HG03139 (cell line): Measurements from ENCODE around the gene LRRC8C.
"Not testable (repeated sequence)": the region's sequence is repeated elsewhere in the genome, so short reads cannot be mapped to it uniquely, and the experiment has no call there.

Experiments
- ATAC-seq: cut with Tn5 transposase; IDR thresholded peaks from one replicate; pipeline ENCODE4 v1.9.1; 2021; ENCODE audit not compliant: unreplicated experiment

LRRC8C gene

DNA sequence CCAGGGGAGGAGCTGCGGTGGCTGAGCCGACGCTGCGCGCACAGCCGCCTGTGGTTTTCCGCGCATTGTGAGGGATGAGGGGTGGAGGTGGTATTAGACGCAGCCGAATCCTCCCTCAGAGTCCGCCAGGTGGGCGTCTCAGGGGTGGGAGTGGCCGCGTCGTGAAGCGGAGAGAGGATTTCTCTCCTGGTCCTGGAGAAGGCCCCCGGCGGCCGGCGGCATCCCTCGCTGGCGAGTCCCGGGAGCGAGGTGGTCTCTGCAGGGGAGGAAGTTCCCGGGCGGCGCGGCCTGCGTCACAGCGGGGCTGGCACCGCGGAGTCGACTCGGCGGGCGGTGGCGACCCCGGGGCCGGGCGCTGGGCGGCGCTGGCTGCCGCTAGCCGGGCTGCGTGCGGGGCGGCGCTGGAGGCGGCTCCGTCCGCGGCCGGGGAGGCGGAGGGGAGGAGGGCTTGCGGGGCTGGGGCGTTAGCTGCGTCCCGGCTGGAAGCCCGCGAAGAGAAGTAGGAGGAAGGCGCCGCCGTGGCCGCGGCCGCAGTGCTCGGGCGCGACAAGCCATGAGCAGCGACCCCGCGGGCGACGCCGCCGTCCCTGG, at the start of gene LRRC8C:
Gene LRRC8C, plus strand, starts transcription at position 464 of the 591 bp plus-strand sequence. CDS start 53,354 bp downstream, outside the sequence.
- peak; percentile 79 for ATAC-seq

DNA sequence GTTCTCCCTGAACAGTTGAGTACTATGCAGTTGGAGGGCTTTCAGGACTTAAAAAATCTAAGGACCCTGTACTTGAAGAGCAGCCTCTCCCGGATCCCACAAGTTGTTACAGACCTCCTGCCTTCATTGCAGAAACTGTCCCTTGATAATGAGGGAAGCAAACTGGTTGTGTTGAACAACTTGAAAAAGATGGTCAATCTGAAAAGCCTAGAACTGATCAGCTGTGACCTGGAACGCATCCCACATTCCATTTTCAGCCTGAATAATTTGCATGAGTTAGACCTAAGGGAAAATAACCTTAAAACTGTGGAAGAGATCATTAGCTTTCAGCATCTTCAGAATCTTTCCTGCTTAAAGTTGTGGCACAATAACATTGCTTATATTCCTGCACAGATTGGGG, 48.7 kb upstream of the LRRC8C start:
- ATAC-seq, result no peak

DNA sequence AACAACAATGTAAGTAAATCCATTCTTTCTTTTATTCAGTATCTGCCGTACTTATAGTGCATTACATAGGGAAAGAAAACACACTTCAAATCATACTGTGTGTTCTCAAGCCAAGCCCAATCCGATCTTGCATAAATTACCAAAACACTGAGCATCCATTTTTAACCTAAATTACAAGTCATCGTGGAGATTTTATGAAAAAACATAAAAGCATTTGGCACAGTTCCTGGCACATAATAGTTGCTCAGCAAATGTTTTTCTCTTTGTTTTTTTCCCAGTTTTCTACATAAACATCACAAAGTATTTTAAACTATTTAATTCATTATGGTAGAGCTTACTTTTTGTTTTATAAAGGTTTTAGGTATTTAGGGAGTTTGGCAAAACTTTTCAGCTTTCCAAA, 48.1 kb upstream of the LRRC8C start:
- ATAC-seq, result no peak

DNA sequence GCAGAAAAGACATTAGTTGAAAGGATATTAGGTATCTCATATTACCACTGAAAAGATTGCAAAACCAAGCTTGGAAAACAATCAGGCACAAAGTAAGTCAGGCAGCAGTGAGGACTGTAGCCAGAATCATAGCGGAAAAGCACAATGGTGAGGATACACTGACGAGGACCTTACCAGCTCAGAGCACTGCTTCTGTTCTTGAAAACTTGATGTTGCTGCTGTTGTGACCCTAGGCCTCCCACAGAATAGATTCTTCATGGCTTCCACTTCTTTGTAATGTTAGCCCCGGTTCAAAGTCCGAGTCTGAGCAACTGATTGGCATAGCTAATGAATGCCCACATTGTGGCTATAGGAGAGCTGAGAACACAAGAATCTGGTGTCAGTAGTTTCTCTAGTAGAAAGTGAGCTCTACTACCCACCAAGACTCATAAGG, 45.2 kb upstream of the LRRC8C start:
- ATAC-seq, result no peak

DNA sequence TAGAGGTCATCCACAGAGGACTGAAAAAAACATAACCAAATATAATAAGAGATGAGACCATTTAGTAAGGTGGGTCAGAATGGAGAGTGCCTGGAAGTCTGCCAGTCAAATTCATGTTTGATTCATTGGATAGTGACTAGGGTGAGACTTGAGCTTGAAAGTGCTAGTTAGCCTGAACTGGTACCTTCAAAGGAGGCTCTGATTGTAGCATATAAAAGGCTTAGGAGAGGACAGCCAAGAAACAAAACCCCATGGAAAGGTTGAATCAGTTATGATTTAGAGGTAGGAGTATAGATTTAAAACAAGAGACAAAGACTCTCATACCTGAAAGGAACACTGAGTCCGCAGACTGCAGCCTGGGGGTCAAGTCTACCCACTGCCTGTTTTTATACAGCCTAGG, 44.4 kb upstream of the LRRC8C start:
- ATAC-seq, result no peak

DNA sequence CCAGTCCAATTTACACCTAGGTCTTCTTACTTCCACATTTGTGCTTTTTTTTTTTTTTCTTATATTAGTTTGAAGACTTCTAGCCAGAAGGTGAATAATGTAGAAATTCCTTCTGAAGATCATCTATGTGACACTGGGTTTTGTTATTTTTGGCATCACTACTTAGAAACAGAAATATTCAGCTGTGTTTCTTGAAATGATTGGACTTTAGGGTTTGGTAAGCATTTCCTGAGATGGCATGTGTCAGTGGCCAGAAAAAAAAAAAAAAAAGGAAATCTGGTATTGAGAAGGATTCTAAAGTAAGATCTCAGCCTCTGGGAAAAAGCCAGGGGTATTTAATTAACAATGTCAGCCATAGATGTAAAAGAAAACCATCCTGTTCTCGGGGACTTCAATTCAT, 43.4 kb upstream of the LRRC8C start:
- ATAC-seq, result no peak

DNA sequence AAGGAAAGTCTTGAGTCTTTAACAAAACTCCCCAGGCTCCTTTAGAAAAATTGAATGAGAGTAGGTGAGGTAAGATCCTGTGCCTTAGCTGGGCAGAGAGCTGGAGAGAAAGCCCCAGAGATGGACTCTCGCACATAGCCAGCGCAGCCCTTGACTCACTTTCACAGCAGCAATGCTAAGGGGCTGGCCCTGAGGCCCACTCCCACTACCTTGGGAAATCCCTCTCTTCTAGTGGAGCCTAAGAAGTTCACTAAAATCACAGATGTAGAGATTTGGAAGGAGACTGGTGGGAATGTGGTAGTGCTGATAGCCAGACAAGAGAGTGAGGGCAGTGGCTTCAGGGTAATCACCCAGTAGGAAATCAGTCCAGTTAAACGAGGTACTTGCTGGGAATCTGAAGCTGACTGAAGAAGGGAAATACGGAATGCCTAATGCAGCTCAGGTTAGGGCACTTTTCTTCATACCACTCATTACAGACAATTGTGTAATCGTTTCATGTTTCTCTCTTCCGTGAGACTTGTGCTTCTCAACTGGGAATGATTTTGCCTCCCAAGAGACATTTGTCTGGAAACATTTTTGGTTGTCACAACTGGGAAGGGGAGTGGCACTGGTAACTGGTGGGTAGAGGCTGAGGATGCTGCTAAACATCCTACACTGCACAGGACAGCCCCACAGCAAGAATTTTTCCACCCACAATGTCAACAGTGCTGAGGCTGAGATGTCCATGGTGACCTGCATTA, 42.4 kb upstream of the LRRC8C start:
- ATAC-seq, result no peak

DNA sequence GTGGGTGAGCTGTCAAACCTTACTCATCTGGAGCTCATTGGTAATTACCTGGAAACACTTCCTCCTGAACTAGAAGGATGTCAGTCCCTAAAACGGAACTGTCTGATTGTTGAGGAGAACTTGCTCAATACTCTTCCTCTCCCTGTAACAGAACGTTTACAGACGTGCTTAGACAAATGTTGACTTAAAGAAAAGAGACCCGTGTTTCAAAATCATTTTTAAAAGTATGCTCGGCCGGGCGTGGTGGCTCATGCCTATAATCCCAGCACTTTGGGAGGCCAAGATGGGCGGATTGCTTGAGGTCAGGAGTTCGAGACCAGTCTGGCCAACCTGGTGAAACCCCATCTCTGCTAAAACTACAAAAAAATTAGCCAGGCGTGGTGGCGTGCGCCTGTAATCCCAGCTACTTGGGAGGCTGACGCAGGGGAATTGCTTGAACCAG, 40.0 kb upstream of the LRRC8C start:
- ATAC-seq, result not testable (repeated sequence)

DNA sequence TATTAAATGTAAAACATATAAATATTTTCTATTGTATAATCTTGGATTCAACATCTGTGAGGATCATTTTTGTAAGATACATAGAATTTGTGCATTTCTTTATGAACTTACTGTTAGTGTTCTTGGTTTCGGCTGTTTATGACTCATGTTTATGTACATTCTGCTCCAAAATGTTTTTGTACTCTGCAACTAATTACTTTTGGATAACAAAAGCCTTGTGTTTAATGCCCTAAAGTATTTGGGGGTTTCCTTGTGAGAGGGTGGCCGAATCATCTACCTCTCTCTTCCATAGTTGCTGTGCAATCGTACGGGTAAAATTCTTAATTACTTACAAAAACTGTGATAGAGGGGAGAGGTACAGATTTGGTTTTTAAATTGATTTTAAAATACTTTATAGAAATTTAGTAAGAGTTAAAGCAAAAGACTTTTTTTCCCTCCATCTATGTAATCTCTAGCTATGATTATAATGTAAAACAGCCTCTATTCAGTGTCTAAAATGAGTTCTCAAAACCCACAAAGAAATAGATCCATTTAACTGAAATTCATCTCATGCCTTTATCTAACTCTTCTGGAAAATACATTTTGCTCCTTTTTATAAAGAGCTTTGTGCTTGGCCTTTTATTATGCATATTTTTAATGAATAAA, 38.7 kb upstream of the LRRC8C start:
- no peak for ATAC-seq

DNA sequence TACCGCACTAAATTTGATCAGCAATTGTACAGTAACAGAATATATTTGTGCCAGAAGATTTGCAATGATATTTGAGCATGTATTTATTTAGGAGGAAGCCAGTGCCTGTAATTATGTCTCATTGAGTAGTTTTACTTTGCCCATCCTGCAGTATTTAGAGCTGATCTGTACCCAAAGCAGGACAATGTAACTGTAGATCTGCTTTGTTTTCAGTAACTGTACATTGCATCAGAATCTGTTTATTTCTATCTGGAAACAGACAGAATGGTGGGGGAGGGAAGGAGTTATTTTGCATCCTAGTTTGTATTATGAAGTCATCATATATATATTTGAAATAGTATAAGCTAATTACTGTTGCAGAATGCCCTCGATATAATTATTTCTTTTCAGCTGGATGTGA, 36.2 kb upstream of the LRRC8C start:
- ATAC-seq, result no peak

DNA sequence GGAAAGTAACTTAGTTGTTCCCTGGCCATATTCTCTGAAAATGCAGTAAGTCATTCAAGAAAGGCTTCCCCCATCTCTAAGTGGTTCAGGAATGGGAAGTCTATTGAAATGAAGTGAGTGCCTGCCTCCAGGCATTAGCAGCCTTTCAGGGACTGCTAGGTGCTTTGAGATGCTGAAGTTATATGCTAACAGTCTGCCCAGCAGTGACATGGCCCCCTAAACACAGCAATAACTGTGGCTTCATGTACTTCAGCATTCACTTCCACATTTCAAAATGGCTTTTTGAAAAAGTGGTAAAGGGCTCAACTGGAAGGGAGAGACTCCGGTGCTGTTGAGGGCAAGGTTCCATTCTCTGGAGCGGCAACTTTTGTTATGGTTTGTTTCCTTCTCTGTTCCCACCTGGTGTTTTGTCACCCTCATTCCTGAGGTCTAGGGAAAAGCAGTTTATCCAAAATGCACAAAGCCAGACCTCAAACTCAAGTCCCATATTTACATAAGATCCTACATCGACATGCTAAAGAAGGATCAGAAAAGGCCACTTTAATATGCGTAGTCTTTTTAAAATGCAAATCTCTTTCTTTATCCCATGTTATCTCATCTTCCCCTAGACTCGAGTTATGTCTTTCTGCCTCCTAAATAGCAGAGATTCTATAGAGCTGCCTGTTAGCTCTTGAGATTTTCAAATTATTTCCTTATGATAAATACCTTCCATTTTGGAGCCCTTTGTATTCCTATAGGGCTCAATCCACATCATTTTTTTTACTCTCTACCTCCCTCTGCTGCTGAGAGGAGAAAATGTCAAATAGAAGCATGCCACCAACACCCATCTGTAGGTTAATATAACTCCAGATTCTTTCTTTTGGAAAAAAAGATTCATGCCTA, 34.2 kb upstream of the LRRC8C start:
- no peak for ATAC-seq

DNA sequence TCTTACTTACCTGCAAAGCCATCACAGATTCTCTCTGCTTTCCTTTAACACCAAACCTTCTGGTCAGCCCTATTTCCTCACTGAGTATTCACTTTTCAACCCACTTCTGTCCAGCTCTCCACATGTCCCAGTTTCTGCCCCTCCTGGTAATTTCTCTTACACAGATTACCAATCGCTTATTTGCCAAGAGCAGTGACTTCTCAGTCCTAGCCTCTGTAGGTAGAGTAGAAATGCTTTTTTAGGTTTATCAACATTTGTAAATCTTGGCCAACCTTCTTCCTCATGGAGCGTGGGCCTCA, 33.6 kb upstream of the LRRC8C start:
- no peak for ATAC-seq

DNA sequence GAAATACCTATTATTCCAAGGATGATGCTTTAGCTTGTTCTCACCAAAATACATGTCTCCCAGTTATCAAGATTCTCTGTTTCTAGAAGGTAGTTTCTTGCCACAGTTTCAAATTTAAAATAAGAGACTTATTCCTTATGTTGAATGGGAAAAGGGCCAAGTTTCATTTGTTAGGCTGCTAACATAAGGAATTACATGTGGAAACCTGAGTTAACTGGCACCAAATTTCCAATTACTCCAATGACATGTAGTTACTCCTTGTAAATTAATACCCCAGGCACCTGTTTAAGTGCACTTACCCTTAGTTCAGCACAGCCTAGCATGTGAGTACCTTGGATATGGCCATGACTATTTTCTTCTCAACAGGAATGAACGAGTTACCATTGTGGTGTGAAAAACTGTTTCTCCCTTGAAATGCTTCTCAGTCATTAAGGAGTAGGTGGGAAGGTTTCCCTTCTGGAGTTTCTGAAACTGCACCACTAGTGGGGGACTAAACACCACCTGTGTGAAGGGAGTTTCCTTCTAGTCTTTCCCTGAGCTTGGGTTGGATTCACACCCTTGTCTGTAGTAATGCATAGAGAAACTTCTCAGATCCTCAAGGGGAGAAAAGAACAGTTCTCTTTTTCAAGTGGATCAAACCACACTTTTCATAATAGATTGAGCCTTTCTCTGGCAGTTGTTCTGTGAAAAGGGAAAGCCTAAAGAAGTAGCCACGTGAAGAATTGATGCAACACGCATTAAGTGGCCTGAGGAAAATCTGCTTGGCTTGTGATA, 32.3 kb upstream of the LRRC8C start:
- no peak for ATAC-seq

DNA sequence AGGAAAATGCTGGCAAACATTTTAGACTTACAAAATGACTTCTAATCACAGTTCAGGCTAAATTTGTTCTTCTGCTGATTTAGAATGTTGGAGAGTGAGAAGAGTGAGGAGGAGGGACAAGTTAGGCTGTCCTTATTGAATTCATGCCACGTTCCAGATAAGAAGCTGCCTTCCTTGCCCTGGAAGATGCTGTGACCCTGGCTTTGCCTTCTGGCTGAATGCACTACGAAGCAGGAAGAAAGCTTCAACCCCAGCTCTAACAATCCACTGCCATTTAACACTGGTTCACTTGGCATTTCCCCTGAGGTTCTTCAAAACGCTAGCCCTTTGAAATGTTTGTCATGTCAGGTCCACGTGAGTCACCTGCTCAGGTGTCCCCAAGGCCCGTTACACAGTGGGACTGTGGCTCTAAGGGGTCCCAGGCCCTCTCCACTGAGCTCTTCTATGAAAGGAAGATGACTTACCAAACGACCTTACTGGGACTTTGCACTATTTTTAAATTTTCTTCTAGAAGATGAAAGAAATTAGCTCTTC, 30.0 kb upstream of the LRRC8C start:
- ATAC-seq, result no peak

DNA sequence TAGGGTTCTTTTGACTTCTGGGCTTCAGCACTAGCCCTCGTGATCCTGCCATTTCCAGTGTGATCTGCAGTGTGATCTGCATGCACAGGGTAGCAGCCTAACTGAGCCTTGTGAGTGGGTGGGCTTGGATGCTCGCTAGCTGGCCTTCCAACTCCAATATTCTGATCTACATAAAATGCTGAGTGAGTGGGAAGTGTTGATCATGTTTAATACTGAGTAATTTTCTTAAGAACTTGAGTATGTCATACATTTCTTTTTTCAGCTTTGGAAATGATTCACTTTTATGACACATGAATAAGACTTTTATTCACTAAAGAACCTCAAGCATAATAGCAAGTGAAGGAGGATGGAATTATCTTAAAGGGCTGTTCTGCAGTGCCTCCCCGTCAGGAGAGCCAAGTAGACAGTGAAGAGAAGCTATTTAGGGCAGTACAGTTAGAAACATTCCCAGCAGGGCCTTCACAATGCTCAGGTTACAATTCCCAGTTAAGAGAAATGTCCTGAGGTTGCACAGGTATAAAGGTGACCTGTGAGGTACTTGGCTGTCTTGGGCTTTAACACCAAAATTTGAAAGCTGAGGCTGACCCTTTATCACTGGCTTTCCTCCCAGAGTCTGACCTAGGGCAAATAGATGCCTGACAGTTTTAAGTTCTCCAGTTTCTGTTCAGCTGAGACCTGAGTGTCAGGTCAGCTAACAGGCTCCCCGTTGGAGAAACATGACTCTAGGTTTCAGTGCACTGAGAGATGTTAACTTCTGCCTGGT, 29.1 kb upstream of the LRRC8C start:
- no peak for ATAC-seq

DNA sequence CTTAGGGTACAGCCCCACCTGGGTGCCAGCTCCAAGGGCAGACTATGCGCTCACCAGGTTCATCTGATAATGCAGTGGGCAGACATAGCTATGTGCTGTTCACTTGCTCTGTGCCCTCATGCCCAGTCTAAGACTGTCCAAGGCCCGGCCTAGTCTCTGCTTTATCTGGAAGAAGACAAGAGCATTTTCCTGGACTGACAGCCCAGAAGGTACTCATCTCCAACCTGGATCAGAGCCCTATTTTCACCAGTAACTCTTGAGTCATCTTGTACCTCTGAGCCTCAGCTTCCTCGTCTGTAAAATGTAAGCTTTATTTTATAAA, 28.5 kb upstream of the LRRC8C start:
- no peak for ATAC-seq

DNA sequence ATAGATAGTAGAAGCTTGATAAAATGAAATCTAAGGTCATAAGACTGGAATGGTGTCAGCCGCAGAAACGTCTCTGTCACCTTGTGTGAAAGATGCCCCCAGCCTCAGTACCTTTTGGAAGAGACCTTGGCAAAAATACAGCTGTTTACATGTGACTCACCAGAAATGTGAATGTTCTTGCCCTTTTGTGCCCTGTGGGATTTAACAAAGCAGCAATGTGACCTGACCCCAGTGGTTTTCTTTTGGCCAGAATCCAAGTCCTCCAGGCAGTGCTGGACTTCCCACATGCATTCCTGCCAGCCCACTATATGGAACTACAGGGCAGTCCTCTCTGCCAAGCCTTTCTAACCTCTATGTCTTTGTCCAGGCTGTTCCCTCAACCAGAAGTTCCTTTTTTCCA, 27.2 kb upstream of the LRRC8C start:
- ATAC-seq, result no peak

DNA sequence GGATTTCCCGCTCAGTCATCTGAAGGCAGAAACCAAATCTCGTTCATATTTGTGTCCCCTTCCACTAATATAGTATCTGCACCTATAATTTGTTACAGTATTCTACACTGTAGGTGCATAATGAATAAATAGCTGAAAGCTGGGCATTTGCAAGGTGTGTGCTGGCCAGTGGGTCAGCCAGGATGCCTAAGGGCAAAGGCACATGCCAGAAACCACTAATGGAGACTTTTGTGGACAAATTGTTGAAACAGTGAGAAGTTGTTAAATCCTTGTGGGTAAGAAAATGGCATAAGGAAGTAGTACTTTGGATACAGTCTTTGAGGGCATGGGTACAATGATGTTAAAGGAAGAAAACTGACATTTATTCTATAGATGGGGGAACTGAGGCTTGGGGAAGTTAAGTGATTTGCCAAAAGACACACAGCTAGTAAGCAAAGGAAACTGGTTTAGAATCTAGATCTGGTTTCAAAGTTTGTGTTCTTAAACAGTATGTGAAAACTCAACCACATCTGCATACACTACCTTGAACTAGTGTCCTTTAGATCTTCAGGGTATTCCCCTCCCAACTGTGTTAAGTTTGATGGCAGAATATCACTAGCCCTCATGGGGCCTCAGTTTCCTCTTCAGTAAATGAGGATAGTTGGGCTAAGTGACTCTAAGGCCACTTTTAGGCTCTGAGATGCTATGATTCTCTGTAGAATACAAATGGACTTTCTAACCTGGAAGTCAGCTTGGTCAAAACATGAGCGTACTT, 26.5 kb upstream of the LRRC8C start:
- no peak for ATAC-seq

DNA sequence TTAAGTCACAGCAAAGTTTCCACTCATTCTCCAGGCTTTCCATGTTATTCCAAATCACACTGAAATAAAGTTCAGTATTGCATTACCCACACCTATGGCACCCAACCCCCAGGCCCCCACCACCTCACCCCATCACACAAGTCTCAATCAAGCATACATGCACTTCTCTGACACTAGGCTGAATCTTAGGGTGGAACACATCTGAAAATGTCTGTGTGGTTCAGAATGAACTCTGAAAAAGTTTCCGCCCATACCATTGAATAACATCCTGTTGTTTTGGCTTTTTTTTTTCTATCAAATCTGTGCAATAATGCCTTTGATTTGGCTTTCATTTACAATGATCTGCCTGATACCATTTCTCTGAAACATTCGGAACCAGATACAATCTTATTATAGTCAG, 25.8 kb upstream of the LRRC8C start:
- ATAC-seq, result no peak
